Endothelial cell (in vitro differentiated cells): ENCODE data around the gene KRT5. TPM values are rescaled to one million over a fixed set of nuclear protein-coding genes. Genes with fewer than 3 reads are reported as not detected.
"Not testable (repeated sequence)": the region's sequence is repeated elsewhere in the genome, so short reads cannot be mapped to it uniquely, and the experiment has no call there.

Experiments used
- DNase-seq: peaks from one replicate; pipeline ENCODE4 v3.0.0; 2021; ENCODE audit warnings: low spot score
- H3K27ac Mint-ChIP-seq: one replicate; pipeline ENCODE4 v1.8.0; 2021; ENCODE audit warnings: mixed read lengths, inconsistent platforms; ENCODE audit not compliant: unreplicated experiment
- H3K27me3 Mint-ChIP-seq: one replicate; pipeline ENCODE4 v1.8.0; 2021; ENCODE audit warnings: mild to moderate bottlenecking, moderate library complexity, mixed read lengths, inconsistent platforms; ENCODE audit not compliant: unreplicated experiment
- H3K36me3 Mint-ChIP-seq: one replicate; pipeline ENCODE4 v1.8.0; 2021; ENCODE audit warnings: mild to moderate bottlenecking, low read depth, mixed read lengths, inconsistent platforms; ENCODE audit not compliant: unreplicated experiment
- H3K4me1 Mint-ChIP-seq: one replicate; pipeline ENCODE4 v1.8.0; 2021; ENCODE audit warnings: mild to moderate bottlenecking, mixed read lengths, inconsistent platforms; ENCODE audit not compliant: unreplicated experiment
- H3K4me3 Mint-ChIP-seq: one replicate; pipeline ENCODE4 v1.8.0; 2021; ENCODE audit warnings: mild to moderate bottlenecking, mixed read lengths, inconsistent platforms; ENCODE audit not compliant: unreplicated experiment
- H3K9me3 Mint-ChIP-seq: one replicate; pipeline ENCODE4 v1.8.0; 2021; ENCODE audit warnings: mixed read lengths, inconsistent platforms; ENCODE audit not compliant: unreplicated experiment
- total RNA-seq: library from RNA; stranded (reverse); fragmentation: NEBNext Ultra II Directional; extraction: Animal tissue kit (Norgen Biotek cat#: 25700); gene quantifications from one replicate; pipeline ENCODE4 v1.2.1, GENCODE V29; 2021; ENCODE audit not compliant: unreplicated experiment
- TF ChIP-seq, protein P1 (sequence below): fragments of 200-600 bp; sonication (generic); IDR thresholded peaks from one replicate; pipeline ENCODE4 v1.5.0; 2021; ENCODE audit warnings: antibody characterized with exemption; ENCODE audit not compliant: unreplicated experiment

The KRT5 gene
- total RNA-seq, 1 donor from 2014 or later = not detected

DNA sequence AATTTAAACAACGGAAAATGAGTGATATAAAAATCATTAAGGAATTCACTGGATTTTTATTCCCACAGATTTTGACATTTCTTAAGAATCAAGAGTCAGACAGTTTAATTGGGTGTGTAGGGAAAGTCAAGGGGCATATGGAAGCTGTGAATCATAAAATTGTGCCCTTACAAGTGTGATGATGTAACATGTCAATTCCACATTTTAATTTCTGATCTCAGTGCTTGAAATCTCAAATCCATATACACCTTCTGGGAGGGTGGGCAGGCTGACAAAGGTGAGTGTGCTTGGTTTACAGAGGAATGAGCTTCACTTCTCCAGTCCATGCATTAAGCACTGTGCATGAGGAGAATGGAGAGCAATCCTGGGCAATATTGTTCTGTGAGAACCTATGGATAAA is 26.1 kb downstream of the KRT5 start:
- no peak overlapping the region for H3K27ac Mint-ChIP-seq
- H3K4me3 Mint-ChIP-seq = no peak overlapping the region
- peaks cover 8% of the 10 kb centered on the region for H3K4me1 Mint-ChIP-seq
- DNase-seq = no peak
- TF ChIP-seq, protein P1, sequence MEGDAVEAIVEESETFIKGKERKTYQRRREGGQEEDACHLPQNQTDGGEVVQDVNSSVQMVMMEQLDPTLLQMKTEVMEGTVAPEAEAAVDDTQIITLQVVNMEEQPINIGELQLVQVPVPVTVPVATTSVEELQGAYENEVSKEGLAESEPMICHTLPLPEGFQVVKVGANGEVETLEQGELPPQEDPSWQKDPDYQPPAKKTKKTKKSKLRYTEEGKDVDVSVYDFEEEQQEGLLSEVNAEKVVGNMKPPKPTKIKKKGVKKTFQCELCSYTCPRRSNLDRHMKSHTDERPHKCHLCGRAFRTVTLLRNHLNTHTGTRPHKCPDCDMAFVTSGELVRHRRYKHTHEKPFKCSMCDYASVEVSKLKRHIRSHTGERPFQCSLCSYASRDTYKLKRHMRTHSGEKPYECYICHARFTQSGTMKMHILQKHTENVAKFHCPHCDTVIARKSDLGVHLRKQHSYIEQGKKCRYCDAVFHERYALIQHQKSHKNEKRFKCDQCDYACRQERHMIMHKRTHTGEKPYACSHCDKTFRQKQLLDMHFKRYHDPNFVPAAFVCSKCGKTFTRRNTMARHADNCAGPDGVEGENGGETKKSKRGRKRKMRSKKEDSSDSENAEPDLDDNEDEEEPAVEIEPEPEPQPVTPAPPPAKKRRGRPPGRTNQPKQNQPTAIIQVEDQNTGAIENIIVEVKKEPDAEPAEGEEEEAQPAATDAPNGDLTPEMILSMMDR = no peak
- H3K36me3 Mint-ChIP-seq = no peaks in the 10 kb centered on the region
- H3K9me3 Mint-ChIP-seq = no peaks in the 10 kb centered on the region
- H3K27me3 Mint-ChIP-seq = peaks cover 6% of the 10 kb centered on the region

- Mint-ChIP-seq H3K27ac (no peak within 1 kb of the TSS), H3K4me1 (peaks cover 8% of the 10 kb centered on the region), H3K36me3 (no peaks in the 10 kb centered on the region), H3K9me3 (no peaks in the 10 kb centered on the region), H3K27me3 (peaks cover 6% of the 10 kb centered on the region), H3K4me3 (no peak within 1 kb of the TSS)
- no peak for DNase-seq
- TF ChIP-seq, protein P1 = no peak
These were observed 27.0 kb downstream of the KRT5 start, which contains the start of gene KRT6A for GRCh38 chr12:52493172-52493571. KRT6A (minus strand) TSS chr12:52493257; CDS start chr12:52493188, 69 bp downstream.

GRCh38 chr12:52492405-52492804 is 27.8 kb downstream of the KRT5 start:
- not testable (repeated sequence) for H3K9me3 Mint-ChIP-seq, H3K27me3 Mint-ChIP-seq, DNase-seq, H3K4me1 Mint-ChIP-seq, H3K4me3 Mint-ChIP-seq, H3K27ac Mint-ChIP-seq, H3K36me3 Mint-ChIP-seq

GRCh38 chr12:52491495-52491894 is 28.7 kb downstream of the KRT5 start:
- H3K4me3 Mint-ChIP-seq, H3K27me3 Mint-ChIP-seq, H3K9me3 Mint-ChIP-seq, H3K36me3 Mint-ChIP-seq, H3K27ac Mint-ChIP-seq, DNase-seq, H3K4me1 Mint-ChIP-seq: not testable (repeated sequence)

- Mint-ChIP-seq H3K27me3 (peaks cover 4% of the 10 kb centered on the region), H3K4me1 (no peaks in the 10 kb centered on the region), H3K27ac (no peak overlapping the region), H3K36me3 (no peaks in the 10 kb centered on the region), H3K9me3 (no peaks in the 10 kb centered on the region), H3K4me3 (no peak overlapping the region)
- TF ChIP-seq, protein P1 = no peak
- DNase-seq = no peak
These were observed 31.5 kb downstream of the KRT5 start for GRCh38 chr12:52488736-52489135.

- H3K4me3 Mint-ChIP-seq, DNase-seq, H3K4me1 Mint-ChIP-seq, H3K27ac Mint-ChIP-seq, H3K9me3 Mint-ChIP-seq, H3K36me3 Mint-ChIP-seq, H3K27me3 Mint-ChIP-seq: not testable (repeated sequence)
These were observed 32.3 kb downstream of the KRT5 start for GRCh38 chr12:52487744-52488443.
